Panc1 (cell line): ENCODE results near the gene MCRIP2.

Experiments
- POLR2AphosphoS5 ChIP-seq: IDR thresholded peaks from 2 replicates; pipeline ENCODE4 v1.6.1; 2012; ENCODE audit warnings: mild to moderate bottlenecking, low read depth, low read length, moderate library complexity
- TF ChIP-seq, protein P1 (sequence below), 2 experiments: IDR thresholded peaks; 2 replicates each; pipeline ENCODE4 v1.6.1; 2011 to 2012; ENCODE audit warnings: low read depth in 2 of 2, control low read depth in 1 of 2, low read length in 1 of 2, mild to moderate bottlenecking in 1 of 2, moderate library complexity in 1 of 2; ENCODE audit not compliant: insufficient read depth in 1 of 2
- TF ChIP-seq, protein P2 (sequence below): fragments of 450-650 bp; IDR thresholded peaks from 2 replicates; pipeline ENCODE4 v1.5.1; 2017; ENCODE audit warnings: mild to moderate bottlenecking

DNA sequence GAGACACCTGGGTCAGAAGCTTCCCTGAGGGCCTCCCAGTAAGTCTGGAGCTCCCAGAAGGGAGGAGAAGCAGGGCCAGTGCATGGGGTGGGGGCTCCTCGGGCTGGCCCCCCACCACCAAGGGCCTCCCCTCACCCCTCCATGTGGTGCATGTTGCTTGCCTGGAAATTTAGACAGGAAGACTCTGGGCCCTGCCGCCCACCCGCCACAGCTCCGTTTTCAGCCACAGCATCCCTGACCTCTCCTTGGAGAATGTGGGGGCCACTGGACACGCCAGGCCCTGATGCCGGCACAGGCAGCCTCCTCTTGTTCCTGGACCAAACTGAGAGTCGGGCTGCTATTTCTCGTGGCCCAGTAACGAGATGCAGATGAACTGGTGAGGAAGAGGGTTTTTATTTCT lies 2.8 kb upstream of the MCRIP2 start:
- TF ChIP-seq, protein P1, sequence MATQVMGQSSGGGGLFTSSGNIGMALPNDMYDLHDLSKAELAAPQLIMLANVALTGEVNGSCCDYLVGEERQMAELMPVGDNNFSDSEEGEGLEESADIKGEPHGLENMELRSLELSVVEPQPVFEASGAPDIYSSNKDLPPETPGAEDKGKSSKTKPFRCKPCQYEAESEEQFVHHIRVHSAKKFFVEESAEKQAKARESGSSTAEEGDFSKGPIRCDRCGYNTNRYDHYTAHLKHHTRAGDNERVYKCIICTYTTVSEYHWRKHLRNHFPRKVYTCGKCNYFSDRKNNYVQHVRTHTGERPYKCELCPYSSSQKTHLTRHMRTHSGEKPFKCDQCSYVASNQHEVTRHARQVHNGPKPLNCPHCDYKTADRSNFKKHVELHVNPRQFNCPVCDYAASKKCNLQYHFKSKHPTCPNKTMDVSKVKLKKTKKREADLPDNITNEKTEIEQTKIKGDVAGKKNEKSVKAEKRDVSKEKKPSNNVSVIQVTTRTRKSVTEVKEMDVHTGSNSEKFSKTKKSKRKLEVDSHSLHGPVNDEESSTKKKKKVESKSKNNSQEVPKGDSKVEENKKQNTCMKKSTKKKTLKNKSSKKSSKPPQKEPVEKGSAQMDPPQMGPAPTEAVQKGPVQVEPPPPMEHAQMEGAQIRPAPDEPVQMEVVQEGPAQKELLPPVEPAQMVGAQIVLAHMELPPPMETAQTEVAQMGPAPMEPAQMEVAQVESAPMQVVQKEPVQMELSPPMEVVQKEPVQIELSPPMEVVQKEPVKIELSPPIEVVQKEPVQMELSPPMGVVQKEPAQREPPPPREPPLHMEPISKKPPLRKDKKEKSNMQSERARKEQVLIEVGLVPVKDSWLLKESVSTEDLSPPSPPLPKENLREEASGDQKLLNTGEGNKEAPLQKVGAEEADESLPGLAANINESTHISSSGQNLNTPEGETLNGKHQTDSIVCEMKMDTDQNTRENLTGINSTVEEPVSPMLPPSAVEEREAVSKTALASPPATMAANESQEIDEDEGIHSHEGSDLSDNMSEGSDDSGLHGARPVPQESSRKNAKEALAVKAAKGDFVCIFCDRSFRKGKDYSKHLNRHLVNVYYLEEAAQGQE (IDR thresholded peaks at IDR 0.05; ENCODE audit: insufficient read depth in 1 of 2, low read depth in 2 of 2, low read length in 1 of 2), result no peak
- TF ChIP-seq, protein P2, sequence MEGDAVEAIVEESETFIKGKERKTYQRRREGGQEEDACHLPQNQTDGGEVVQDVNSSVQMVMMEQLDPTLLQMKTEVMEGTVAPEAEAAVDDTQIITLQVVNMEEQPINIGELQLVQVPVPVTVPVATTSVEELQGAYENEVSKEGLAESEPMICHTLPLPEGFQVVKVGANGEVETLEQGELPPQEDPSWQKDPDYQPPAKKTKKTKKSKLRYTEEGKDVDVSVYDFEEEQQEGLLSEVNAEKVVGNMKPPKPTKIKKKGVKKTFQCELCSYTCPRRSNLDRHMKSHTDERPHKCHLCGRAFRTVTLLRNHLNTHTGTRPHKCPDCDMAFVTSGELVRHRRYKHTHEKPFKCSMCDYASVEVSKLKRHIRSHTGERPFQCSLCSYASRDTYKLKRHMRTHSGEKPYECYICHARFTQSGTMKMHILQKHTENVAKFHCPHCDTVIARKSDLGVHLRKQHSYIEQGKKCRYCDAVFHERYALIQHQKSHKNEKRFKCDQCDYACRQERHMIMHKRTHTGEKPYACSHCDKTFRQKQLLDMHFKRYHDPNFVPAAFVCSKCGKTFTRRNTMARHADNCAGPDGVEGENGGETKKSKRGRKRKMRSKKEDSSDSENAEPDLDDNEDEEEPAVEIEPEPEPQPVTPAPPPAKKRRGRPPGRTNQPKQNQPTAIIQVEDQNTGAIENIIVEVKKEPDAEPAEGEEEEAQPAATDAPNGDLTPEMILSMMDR, result no peak
- TF ChIP-seq POLR2AphosphoS5, result no peak
